Sigmoid colon (tissue), 3 donors: ENCODE results near the gene ADAMTS2.

Experiments
- POLR2A ChIP-seq, 2 donors: fragments of 450-650 bp; IDR thresholded peaks; one replicate each; pipeline ENCODE4 v1.6.1; 2016; ENCODE audit warnings: antibody characterized with exemption in 2 of 2, mild to moderate bottlenecking in 2 of 2, moderate library complexity in 2 of 2
- TF ChIP-seq, protein P1 (sequence below), 4 experiments: fragments of 450-650 bp in 3 of 4; fragments of 200-600 bp in 1 of 4; IDR thresholded peaks; one replicate each; pipeline ENCODE4 v1.5.1; 2016 to 2019; ENCODE audit warnings: antibody characterized with exemption in 4 of 4, mild to moderate bottlenecking in 3 of 4, moderate library complexity in 2 of 4

DNA sequence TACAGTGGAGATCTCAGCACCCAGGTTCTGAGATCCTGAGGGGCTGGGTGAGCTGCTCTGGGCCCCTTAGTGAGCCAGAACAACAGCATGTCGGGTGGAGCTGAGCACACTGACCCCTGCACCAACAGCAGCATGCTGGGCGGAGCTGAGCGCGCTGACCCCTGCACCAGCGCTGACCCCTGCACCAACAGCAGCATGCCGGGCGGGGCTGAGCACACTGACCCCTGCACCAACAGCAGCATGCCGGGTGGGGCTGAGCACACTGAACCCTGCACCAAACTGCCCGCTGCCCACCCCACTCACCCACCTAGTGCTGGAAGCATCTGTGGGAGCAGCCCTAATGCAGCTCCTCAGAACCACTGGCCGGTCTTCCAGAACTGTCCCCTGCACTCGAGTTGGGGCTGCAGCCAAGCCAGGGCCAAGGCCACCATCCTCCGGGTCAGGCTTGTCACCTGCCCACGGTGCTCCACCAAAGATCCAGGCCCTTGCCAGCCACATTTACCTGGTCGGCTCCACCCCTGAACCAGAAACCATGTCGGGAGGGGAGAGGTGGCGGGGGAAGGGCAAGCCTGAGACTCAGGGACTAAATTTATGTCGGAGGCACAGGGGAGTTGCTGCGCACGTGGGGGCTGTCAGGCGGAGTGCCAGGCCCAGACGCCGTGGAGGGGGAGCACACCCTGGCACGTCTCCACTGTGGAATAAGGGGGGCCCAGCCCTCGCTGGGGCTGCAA lies 80.3 kb downstream of the ADAMTS2 start:
- TF ChIP-seq POLR2A (IDR thresholded peaks at IDR 0.05): no peak
- TF ChIP-seq, protein P1, sequence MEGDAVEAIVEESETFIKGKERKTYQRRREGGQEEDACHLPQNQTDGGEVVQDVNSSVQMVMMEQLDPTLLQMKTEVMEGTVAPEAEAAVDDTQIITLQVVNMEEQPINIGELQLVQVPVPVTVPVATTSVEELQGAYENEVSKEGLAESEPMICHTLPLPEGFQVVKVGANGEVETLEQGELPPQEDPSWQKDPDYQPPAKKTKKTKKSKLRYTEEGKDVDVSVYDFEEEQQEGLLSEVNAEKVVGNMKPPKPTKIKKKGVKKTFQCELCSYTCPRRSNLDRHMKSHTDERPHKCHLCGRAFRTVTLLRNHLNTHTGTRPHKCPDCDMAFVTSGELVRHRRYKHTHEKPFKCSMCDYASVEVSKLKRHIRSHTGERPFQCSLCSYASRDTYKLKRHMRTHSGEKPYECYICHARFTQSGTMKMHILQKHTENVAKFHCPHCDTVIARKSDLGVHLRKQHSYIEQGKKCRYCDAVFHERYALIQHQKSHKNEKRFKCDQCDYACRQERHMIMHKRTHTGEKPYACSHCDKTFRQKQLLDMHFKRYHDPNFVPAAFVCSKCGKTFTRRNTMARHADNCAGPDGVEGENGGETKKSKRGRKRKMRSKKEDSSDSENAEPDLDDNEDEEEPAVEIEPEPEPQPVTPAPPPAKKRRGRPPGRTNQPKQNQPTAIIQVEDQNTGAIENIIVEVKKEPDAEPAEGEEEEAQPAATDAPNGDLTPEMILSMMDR (IDR thresholded peaks at IDR 0.05): no peak
